IMR-90 (cell line): ENCODE measurements around the gene STUB1. TPM values are rescaled to one million over a fixed set of nuclear protein-coding genes. Genes with fewer than 3 reads are reported as not detected.

Experiments used
- ATAC-seq: fragments of 200-7000 bp; cut with Tn5 transposase; 2 replicates; pipeline ENCODE4 v1.9.1; 2020; ENCODE audit warnings: low read depth, mild to moderate bottlenecking, moderate library complexity
- Bru-seq: library from RNA; stranded (reverse); fragments of 400-500 nt; gene quantifications from one replicate; lab custom pipeline; 2021; lab: Mats Ljungman, UMichigan
- BruChase-seq, 2 experiments: library from RNA; stranded (reverse); fragments of 400-500 nt; gene quantifications; one replicate each; lab custom pipeline; 2021; lab: Mats Ljungman, UMichigan
- BruUV-seq: library from RNA; stranded (reverse); fragments of 400-500 nt; replicated peaks from 2 replicates; lab custom pipeline; 2021; lab: Mats Ljungman, UMichigan
- CTCF ChIA-PET: fragments of 300-600 bp; formaldehyde crosslinking; extraction: SDS; loops from one replicate; lab custom pipeline; 2021; ENCODE audit warnings: antibody characterized with exemption; lab: Yijun Ruan, JAX
- POLR2A ChIA-PET: fragments of 300-600 bp; sonication (Branson Sonifier 250); formaldehyde crosslinking; loops from one replicate; lab custom pipeline; 2022; ENCODE audit warnings: antibody characterized with exemption; ENCODE audit not compliant: unreplicated experiment; lab: Charles Lee
- DNase-seq: peaks from one replicate; pipeline ENCODE4 v3.0.0; 2013
- H2AFZ ChIP-seq: replicated peaks from 2 replicates; pipeline ENCODE3; 2013; ENCODE audit warnings: low read length, mild to moderate bottlenecking; ENCODE audit not compliant: poor library complexity
- H2AK5ac ChIP-seq: 2 replicates; pipeline ENCODE4 v1.6.1; 2013; ENCODE audit warnings: low read depth, low read length, inconsistent platforms
- H2AK9ac ChIP-seq: replicated peaks from 2 replicates; pipeline ENCODE3; 2013; ENCODE audit warnings: mild to moderate bottlenecking, low read depth, low read length, moderate library complexity; ENCODE audit not compliant: poor library complexity
- H2BK120ac ChIP-seq: 2 replicates; pipeline ENCODE4 v1.6.1; 2013; ENCODE audit warnings: low read depth, low read length, inconsistent platforms
- H2BK15ac ChIP-seq: 3 replicates; pipeline ENCODE4 v1.6.1; 2013; ENCODE audit warnings: low read depth, low read length, inconsistent platforms
- H2BK20ac ChIP-seq: 2 replicates; pipeline ENCODE4 v1.6.1; 2013; ENCODE audit warnings: low read depth, mild to moderate bottlenecking, inconsistent platforms, low read length, moderate library complexity
- H2BK5ac ChIP-seq: 2 replicates; pipeline ENCODE4 v1.6.1; 2013; ENCODE audit warnings: mild to moderate bottlenecking, low read depth, low read length, inconsistent platforms; ENCODE audit not compliant: poor library complexity, severe bottlenecking
- H3K14ac ChIP-seq: replicated peaks from 2 replicates; pipeline ENCODE4 v1.6.1; 2013; ENCODE audit warnings: low read depth, low read length, inconsistent platforms
- H3K18ac ChIP-seq: 2 replicates; pipeline ENCODE4 v1.6.1; 2013; ENCODE audit warnings: low read depth, low read length, control low read depth
- H3K23ac ChIP-seq: 2 replicates; pipeline ENCODE4 v1.6.1; 2013; ENCODE audit warnings: low read depth, low read length, inconsistent platforms
- H3K27ac ChIP-seq: 2 replicates; pipeline ENCODE4 v1.5.1; 2013; ENCODE audit warnings: mild to moderate bottlenecking, control low read depth, low read length; ENCODE audit not compliant: insufficient read depth
- H3K27me3 ChIP-seq: 2 replicates; pipeline ENCODE4 v1.6.1; 2013; ENCODE audit warnings: low read length; ENCODE audit not compliant: control insufficient read depth, insufficient read depth
- H3K36me3 ChIP-seq: 2 replicates; pipeline ENCODE4 v1.6.1; 2013; ENCODE audit warnings: low read length, mixed read lengths; ENCODE audit not compliant: control insufficient read depth, insufficient read depth
- H3K4ac ChIP-seq: 2 replicates; pipeline ENCODE4 v1.6.1; 2013; ENCODE audit warnings: low read depth, low read length, inconsistent platforms
- H3K4me1 ChIP-seq: 2 replicates; pipeline ENCODE4 v1.6.1; 2013; ENCODE audit warnings: low read length, mixed read lengths; ENCODE audit not compliant: control insufficient read depth, insufficient read depth
- H3K4me2 ChIP-seq: 2 replicates; pipeline ENCODE4 v1.6.1; 2013; ENCODE audit warnings: low read depth, mild to moderate bottlenecking, control low read depth, low read length, moderate library complexity
- H3K4me3 ChIP-seq: 2 replicates; pipeline ENCODE4 v1.5.1; 2013; ENCODE audit warnings: low read depth, mild to moderate bottlenecking, control low read depth, low read length, moderate library complexity; ENCODE audit not compliant: insufficient read depth
- H3K56ac ChIP-seq: 2 replicates; pipeline ENCODE4 v1.6.1; 2013; ENCODE audit warnings: low read length, inconsistent platforms; ENCODE audit not compliant: insufficient read depth; ENCODE audit errors: extremely low read depth
- H3K79me1 ChIP-seq, 2 experiments: 2 replicates each; pipeline ENCODE4 v1.6.1; 2013; ENCODE audit warnings: low read length in 2 of 2, inconsistent platforms in 1 of 2, low read depth in 1 of 2
- H3K9ac ChIP-seq: 2 replicates; pipeline ENCODE4 v1.6.1; 2013; ENCODE audit warnings: low read depth, low read length, control low read depth
- H3K9me1 ChIP-seq: 2 replicates; pipeline ENCODE4 v1.6.1; 2013; ENCODE audit warnings: low read length, inconsistent platforms; ENCODE audit not compliant: insufficient read depth
- H3K9me3 ChIP-seq: 2 replicates; pipeline ENCODE4 v1.6.1; 2013; ENCODE audit warnings: low read length; ENCODE audit not compliant: control insufficient read depth, insufficient read depth
- H4K20me1 ChIP-seq: 2 replicates; pipeline ENCODE4 v1.6.1; 2013; ENCODE audit warnings: low read length, inconsistent platforms; ENCODE audit not compliant: insufficient read depth
- H4K5ac ChIP-seq: 2 replicates; pipeline ENCODE4 v1.6.1; 2013; ENCODE audit warnings: mild to moderate bottlenecking, low read depth, low read length, control low read depth
- H4K8ac ChIP-seq, 2 experiments: 2 replicates each; pipeline ENCODE4 v1.6.1; 2013; ENCODE audit warnings: low read depth in 2 of 2, low read length in 2 of 2, control low read depth in 1 of 2, inconsistent platforms in 1 of 2
- H4K91ac ChIP-seq: 2 replicates; pipeline ENCODE4 v1.6.1; 2013; ENCODE audit warnings: low read depth, low read length, inconsistent platforms; ENCODE audit not compliant: insufficient read depth
- BHLHE40 ChIP-seq: fragments of 150-350 bp; IDR thresholded peaks from 2 replicates; pipeline ENCODE4 v1.6.1; 2016; ENCODE audit warnings: mild to moderate bottlenecking, low read depth, low read length
- MAFK ChIP-seq: IDR thresholded peaks from 2 replicates; pipeline ENCODE4 v1.6.1; 2012; ENCODE audit warnings: low read depth, low read length, improper control_type of control experiment
- MAZ ChIP-seq: IDR thresholded peaks from 2 replicates; pipeline ENCODE4 v1.6.1; 2012; ENCODE audit warnings: low read depth, mild to moderate bottlenecking, low read length, improper control_type of control experiment, moderate library complexity, borderline replicate concordance
- MXI1 ChIP-seq: IDR thresholded peaks from 2 replicates; pipeline ENCODE4 v1.6.1; 2012; ENCODE audit warnings: low read depth, mild to moderate bottlenecking, low read length, moderate library complexity, borderline replicate concordance
- POLR2A ChIP-seq: IDR thresholded peaks from 2 replicates; pipeline ENCODE4 v1.6.1; 2012; ENCODE audit warnings: mild to moderate bottlenecking, low read depth, low read length
- SMC3 ChIP-seq: fragments of 150-350 bp; IDR thresholded peaks from 2 replicates; pipeline ENCODE4 v1.6.1; 2016; ENCODE audit warnings: low read depth, mild to moderate bottlenecking, antibody characterized with exemption, low read length, moderate library complexity
- WGBS, 2 experiments: methylation state at CpG; one replicate each; pipeline versions ENCODE4 v1.1.5 to v1.1.7; 2013; ENCODE audit warnings: missing lambda C conversion rate in 2 of 2; ENCODE audit not compliant: insufficient read length in 1 of 2; ENCODE audit errors: extremely low coverage in 2 of 2; 5-methylcytosine and 5-hydroxymethylcytosine counted together
- dilution Hi-C: fragments of 300-500 bp; cut with HindIII; formaldehyde crosslinking; loops from one replicate; pipeline ENCODE4 v1.14.3; 2018; ENCODE audit warnings: low sequenced_read_pairs; ENCODE audit not compliant: unreplicated experiment
- in situ Hi-C: fragments of 300-500 bp; cut with MboI; formaldehyde crosslinking; loops from 3 replicates; pipeline ENCODE4 v1.14.3; 2019; ENCODE audit warnings: low sequenced_read_pairs, inconsistent platforms, mixed read lengths
- intact Hi-C: fragments of 100-400 bp; cut with micrococcal nuclease; formaldehyde crosslinking; loops from 2 replicates; pipeline ENCODE4 v1.10.0; 2022
- long read RNA-seq: library from polyadenylated mRNA; unstranded; transcript quantifications from one replicate; pipeline ENCODE4 v2.0.0, GENCODE V29; 2021; ENCODE audit not compliant: unreplicated experiment
- polyA plus RNA-seq, 3 experiments: library from polyadenylated mRNA; depleted of rRNA; stranded (reverse); fragments of >200 nt; gene quantifications; 2 replicates each; pipeline ENCODE4 v1.2.3, GENCODE V29; 2012; ENCODE audit warnings: low replicate concordance in 1 of 3
- total RNA-seq: library from RNA; depleted of rRNA; stranded (reverse); fragments of >200 nt; gene quantifications from 2 replicates; pipeline ENCODE4 v1.2.3, GENCODE V29; 2012; rRNA removed

STUB1 gene
- total RNA-seq, result 162 and 183 TPM in 2 replicates
- polyA plus RNA-seq (2012; rRNA removed), result 186 and 195 TPM in 2 replicates
- 197 and 230 TPM in 2 replicates for polyA plus RNA-seq (2012; cell fraction: cytosol; rRNA removed)
- polyA plus RNA-seq (2012; cell fraction: nucleus; rRNA removed; ENCODE audit: low replicate concordance), result 258 and 444 TPM in 2 replicates
- Bru-seq, nascent RNA, result percentile 85 among the genes with signal in this experiment
- percentile 91 among the genes with signal in this experiment for BruChase-seq, experiment 1, labeled RNA remaining after a 6-hour chase
- BruChase-seq, experiment 2, labeled RNA remaining after a 2-hour chase, result percentile 86 among the genes with signal in this experiment
- long read RNA-seq, transcript STUB1-201 (7 exons, 1,472 nt), result major isoform, 244 of 286 reads
- long read RNA-seq, partial matches to known transcripts, result 13 of 286 reads
- long read RNA-seq, other reads (novel, unspliced or antisense), result 21 of 286 reads

- peak; percentile 60 for TF ChIP-seq BHLHE40
- peak; percentile 46; the same call in 1 of the 2 replicates for TF ChIP-seq MXI1
- no peak for TF ChIP-seq SMC3
- TF ChIP-seq MAZ, result peak; percentile 85
- TF ChIP-seq MAFK, result no peak
- TF ChIP-seq POLR2A, result peak; percentile 39
- peaks cover 35% of the 10 kb centered on the region for H4K20me1 ChIP-seq
- peak within 1 kb of the TSS; percentile 96 for H3K4me3 ChIP-seq
- peak within 1 kb of the TSS; percentile 98 for H3K4me2 ChIP-seq
- ChIA-PET POLR2A (no interaction called here), CTCF (no interaction called here)
- peak within 1 kb of the TSS; percentile 83 for H3K4ac ChIP-seq
- peak within 1 kb of the TSS; percentile 75 for H3K23ac ChIP-seq
- H4K91ac ChIP-seq, result peak within 1 kb of the TSS; percentile 74
- H3K36me3 ChIP-seq, result peaks cover 22% of the 10 kb centered on the region
- H2AK9ac ChIP-seq, result peak within 1 kb of the TSS; percentile 98
- peaks cover 15% of the 10 kb centered on the region for H3K9me1 ChIP-seq
- peak within 1 kb of the TSS; percentile 73 for H3K18ac ChIP-seq
- H2BK15ac ChIP-seq, result no peak within 1 kb of the TSS; the same call in 2 of the 3 replicates
- no peak within 1 kb of the TSS for H3K56ac ChIP-seq
- H3K4me1 ChIP-seq, result peaks cover 26% of the 10 kb centered on the region
- H3K9me3 ChIP-seq, result no peaks in the 10 kb centered on the region
- peak within 1 kb of the TSS; percentile 80 for H2AK5ac ChIP-seq
- H3K79me1 ChIP-seq, result peaks cover 9 to 44% of the 10 kb centered on the region in 2 experiments; a peak in 3 of 4 replicates
- peak within 1 kb of the TSS; percentile 76 for H3K14ac ChIP-seq
- H2BK5ac ChIP-seq, result peak within 1 kb of the TSS; percentile 81
- peak within 1 kb of the TSS; percentile 99 for H2AFZ ChIP-seq
- peak within 1 kb of the TSS; percentile 35; the same call in 1 of the 2 replicates for H2BK120ac ChIP-seq
- H3K27me3 ChIP-seq, result no peaks in the 10 kb centered on the region
- no TSS peak for BruUV-seq
- peak within 1 kb of the TSS; percentile 88 for H3K27ac ChIP-seq
- in situ Hi-C loops, result no loop called here
- intact Hi-C loops, result no loop called here
- peak within 1 kb of the TSS; percentile 86 to 100 for H4K8ac ChIP-seq
- WGBS, 2 experiments, result 0% methylated on average over 31 of the region's 91 CpGs; no CpG with 5 or more reads in 1 of the 2 experiments
- peak within 1 kb of the TSS; percentile 86 for H4K5ac ChIP-seq
- ATAC-seq (peak; percentile 74), DNase-seq (peak; percentile 80)
- peak within 1 kb of the TSS; percentile 80 for H3K9ac ChIP-seq
- H2BK20ac ChIP-seq, result no peak within 1 kb of the TSS
- dilution Hi-C loops, result no loop called here
Observed at GRCh38 chr16:679814-680624, at the start of gene STUB1. Gene STUB1 (plus strand): TSS chr16:680410. CDS start chr16:680526, 116 bp downstream.
